GM23338 (cell line): ENCODE measurements around the gene ZNF526. TPM values are rescaled to one million over a fixed set of nuclear protein-coding genes. Genes with fewer than 3 reads are reported as not detected.

Experiments
- ATAC-seq: fragments of 200-7000 bp; cut with Tn5 transposase; 3 replicates; pipeline ENCODE4 v1.9.1; 2020
- DNase-seq: peaks from one replicate; pipeline ENCODE4 v3.0.0-alpha.2; 2015; ENCODE audit warnings: low spot score
- H2AFZ ChIP-seq: fragments of 200-600 bp; sonication (generic); 2 replicates; pipeline ENCODE4 v1.8.0; 2016; ENCODE audit warnings: antibody characterized with exemption, mild to moderate bottlenecking, moderate library complexity
- H3F3A ChIP-seq: fragments of 200-600 bp; sonication (generic); replicated peaks from 2 replicates; pipeline ENCODE4 v1.8.0; 2017; ENCODE audit warnings: antibody characterized with exemption, mixed run types, low read depth
- H3K27ac ChIP-seq: fragments of 200-600 bp; sonication (generic); 2 replicates; pipeline ENCODE4 v1.6.1; 2016; ENCODE audit warnings: low read depth
- H3K27me3 ChIP-seq: fragments of 200-600 bp; sonication (generic); 2 replicates; pipeline ENCODE4 v1.8.0; 2016; ENCODE audit warnings: mild to moderate bottlenecking, mixed run types, moderate library complexity; ENCODE audit not compliant: insufficient read depth
- H3K36me3 ChIP-seq: fragments of 200-600 bp; sonication (generic); 2 replicates; pipeline ENCODE4 v1.8.0; 2016; ENCODE audit warnings: mild to moderate bottlenecking; ENCODE audit not compliant: insufficient read depth
- H3K4me1 ChIP-seq: fragments of 200-600 bp; sonication (generic); 2 replicates; pipeline ENCODE4 v1.8.0; 2016; ENCODE audit warnings: mild to moderate bottlenecking, moderate library complexity; ENCODE audit not compliant: insufficient read depth
- H3K4me2 ChIP-seq: fragments of 200-600 bp; sonication (generic); 2 replicates; pipeline ENCODE4 v1.7.1; 2017; ENCODE audit warnings: mixed run types
- H3K4me3 ChIP-seq: fragments of 200-600 bp; sonication (generic); 2 replicates; pipeline ENCODE4 v1.6.1; 2016; ENCODE audit warnings: mixed run types
- H3K79me2 ChIP-seq: fragments of 200-600 bp; sonication (generic); replicated peaks from 2 replicates; pipeline ENCODE4 v1.8.0; 2017; ENCODE audit warnings: mild to moderate bottlenecking; ENCODE audit not compliant: insufficient read depth
- H3K9me2 ChIP-seq: fragments of 200-600 bp; sonication (generic); 2 replicates; pipeline ENCODE4 v1.8.0; 2017; ENCODE audit not compliant: insufficient read depth
- H4K20me1 ChIP-seq: fragments of 200-600 bp; sonication (generic); replicated peaks from 2 replicates; pipeline ENCODE4 v1.8.0; 2017; ENCODE audit warnings: mild to moderate bottlenecking; ENCODE audit not compliant: insufficient read depth
- H3K27ac Mint-ChIP-seq: 2 replicates; pipeline ENCODE4 v1.8.0; 2020; ENCODE audit warnings: inconsistent platforms, mild to moderate bottlenecking, moderate library complexity, mixed read lengths
- H3K27me3 Mint-ChIP-seq: 3 replicates; pipeline ENCODE4 v1.8.0; 2022; ENCODE audit warnings: low read depth, mild to moderate bottlenecking, moderate library complexity, mixed read lengths, inconsistent platforms; ENCODE audit not compliant: insufficient read depth, poor library complexity
- H3K36me3 Mint-ChIP-seq: 3 replicates; pipeline ENCODE4 v1.8.0; 2021; ENCODE audit warnings: low read depth, mild to moderate bottlenecking, inconsistent platforms, moderate library complexity, mixed read lengths
- H3K4me1 Mint-ChIP-seq: 3 replicates; pipeline ENCODE4 v1.8.0; 2020; ENCODE audit warnings: mild to moderate bottlenecking, inconsistent platforms, mixed read lengths
- H3K4me3 Mint-ChIP-seq: 3 replicates; pipeline ENCODE4 v1.8.0; 2021; ENCODE audit warnings: moderate library complexity, mild to moderate bottlenecking, inconsistent platforms, mixed read lengths
- H3K9me3 Mint-ChIP-seq: 3 replicates; pipeline ENCODE4 v1.8.0; 2020; ENCODE audit warnings: moderate library complexity, mild to moderate bottlenecking, inconsistent platforms, mixed read lengths
- CREB1 ChIP-seq: fragments of 250-450 bp; sonication (Bioruptor Pico); IDR thresholded peaks from 2 replicates; pipeline ENCODE4 v1.5.0; 2020; ENCODE audit warnings: low read depth, mild to moderate bottlenecking, moderate library complexity
- CTCF ChIP-seq, 2 experiments: fragments of 200-600 bp in 1 of 2; sonication (generic) in 1 of 2; conservative IDR thresholded peaks; 2 replicates each; pipeline versions ENCODE4 v1.5.1 to v1.6.1; 2016 to 2017; ENCODE audit warnings: antibody characterized with exemption in 2 of 2, low read depth in 2 of 2, mild to moderate bottlenecking in 2 of 2, moderate library complexity in 1 of 2
- JUNB ChIP-seq: IDR thresholded peaks from one replicate; pipeline ENCODE4 v1.6.1; 2016; ENCODE audit warnings: antibody characterized with exemption; ENCODE audit not compliant: unreplicated experiment
- POLR2AphosphoS5 ChIP-seq: IDR thresholded peaks from 2 replicates; pipeline ENCODE4 v1.6.1; 2016; ENCODE audit warnings: antibody characterized with exemption, low read depth
- ZNF462 ChIP-seq: fragments of 250-450 bp; sonication (Bioruptor Pico); IDR thresholded peaks from 2 replicates; pipeline ENCODE4 v1.5.0; 2020; ENCODE audit warnings: mild to moderate bottlenecking, moderate library complexity
- polyA plus RNA-seq: library from polyadenylated mRNA; unstranded; fragments of >200 nt; fragmentation: Nextera tagmentation; extraction: Ambion mirVana; gene quantifications from 2 replicates; pipeline ENCODE4 v1.2.1, GENCODE V29; 2016
- total RNA-seq: library from RNA; depleted of rRNA; stranded (reverse); fragments of >200 nt; shearing (Covaris generic); gene quantifications from 2 replicates; pipeline ENCODE4 v1.2.3, GENCODE V29; 2014

ZNF526 gene
- total and polyA plus RNA-seq, 2 experiments from 2014 or later = 4.7 to 13.3 TPM

- TF ChIP-seq CREB1 (CRISPR knock-in tag) (no peak), CTCF (conservative IDR thresholded peaks at IDR 0.05; ENCODE audit: low read depth in 2 of 2) (no peak), POLR2AphosphoS5 (no peak)
These were observed 16.4 kb upstream of the ZNF526 start (continued) for GRCh38 chr19:42203700-42204099.

GRCh38 chr19:42204664-42205063 is 15.4 kb upstream of the ZNF526 start:
- Mint-ChIP-seq H3K9me3 (no peaks in the 10 kb centered on the region; the same call in 2 of the 3 replicates), H3K4me1 (peaks cover 42% of the 10 kb centered on the region)

More at GRCh38 chr19:42204664-42205063, 15.4 kb upstream of the ZNF526 start:
- TF ChIP-seq CTCF (conservative IDR thresholded peaks at IDR 0.05; ENCODE audit: low read depth in 2 of 2) = peak in 1 of 2 experiments; percentile 39; a peak in 2 of 4 replicates
- peak; percentile 50; the same call in 1 of the 2 replicates for TF ChIP-seq ZNF462 (CRISPR knock-in tag)
- TF ChIP-seq JUNB = no peak
- peaks cover 18% of the 10 kb centered on the region for H3K4me1 ChIP-seq
- peaks cover 17% of the 10 kb centered on the region; the same call in 1 of the 2 replicates for H3K36me3 ChIP-seq
- H3K4me3 ChIP-seq = no peak overlapping the region
- ATAC-seq (peak; percentile 78), DNase-seq (peak; percentile 37)
- peaks cover 5% of the 10 kb centered on the region for H3K27me3 Mint-ChIP-seq
- H3K36me3 Mint-ChIP-seq = peaks cover 81% of the 10 kb centered on the region
- peak overlapping the region; percentile 86 for H3K27ac ChIP-seq
- H2AFZ ChIP-seq = no peak overlapping the region
- H3K27me3 ChIP-seq = no peaks in the 10 kb centered on the region
- no peaks in the 10 kb centered on the region for H3K9me2 ChIP-seq
- H3K4me3 Mint-ChIP-seq = peak overlapping the region; percentile 35
- H3K4me2 ChIP-seq = peak overlapping the region; percentile 67; the same call in 1 of the 2 replicates
- H3K79me2 ChIP-seq = peaks cover 38% of the 10 kb centered on the region
- H4K20me1 ChIP-seq = peaks cover 39% of the 10 kb centered on the region
- H3F3A ChIP-seq = peaks cover 5% of the 10 kb centered on the region; the same call in 1 of the 2 replicates
- peak overlapping the region; percentile 62; the same call in 1 of the 2 replicates for H3K27ac Mint-ChIP-seq
